ENCODE data around the gene TUBA1C.

- TF ChIP-seq CTCF (IDR thresholded peaks at IDR 0.05) = no peak
- no peak for TF ChIP-seq NFYB (CRISPR knock-in tag; conservative IDR thresholded peaks at IDR 0.05; ENCODE audit: low read depth)
- TF ChIP-seq IRF2 (CRISPR knock-in tag; IDR thresholded peaks at IDR 0.05; ENCODE audit: borderline replicate concordance, low read depth) = no peak
- no peak for TF ChIP-seq FOXP1 (CRISPR knock-in tag; IDR thresholded peaks at IDR 0.05; ENCODE audit: borderline replicate concordance)
- TF ChIP-seq ETV6 (CRISPR knock-in tag; IDR thresholded peaks at IDR 0.05) = no peak
Observed at GRCh38 chr12:49301760-49302159, 36.9 kb downstream of the TUBA1C start.

Measured in WTC11 (cell line).